ENCODE data around the gene ADAMTS12. TPM values are rescaled to one million over a fixed set of nuclear protein-coding genes. Genes with fewer than 3 reads are reported as not detected.

ADAMTS12 gene
- total RNA-seq, 2 experiments from 2014 or later = not detected

GRCh38 chr5:33801292-33801691, 90.5 kb downstream of the ADAMTS12 start:
- ATAC-seq = no peak
- no peak for DNase-seq
- H3K36me3 Mint-ChIP-seq (ENCODE audit: low read depth) = no peaks in the 10 kb centered on the region
- intact Hi-C loops (cut with micrococcal nuclease) = no loop called here
- ChIA-PET CTCF (interaction anchor here (0.5 kb wide), 1 partner anchor 134 kb away, joined by 3 read pairs; no protein-coding TSS in a partner anchor), POLR2A (no interaction called here)
- no peak overlapping the region for H3K4me3 Mint-ChIP-seq
- H3K27me3 Mint-ChIP-seq = peaks cover 2% of the 10 kb centered on the region
- H3K27ac Mint-ChIP-seq = no peak overlapping the region
- no peaks in the 10 kb centered on the region for H3K4me1 Mint-ChIP-seq (ENCODE audit: low read depth)
- TF ChIP-seq CTCF (IDR thresholded peaks at IDR 0.05) = no peak
- no peaks in the 10 kb centered on the region for H3K9me3 Mint-ChIP-seq

- Mint-ChIP-seq H3K27ac (no peak overlapping the region), H3K4me3 (no peak overlapping the region), H3K27me3 (peaks cover 2% of the 10 kb centered on the region), H3K9me3 (no peaks in the 10 kb centered on the region), H3K36me3 (ENCODE audit: low read depth) (no peaks in the 10 kb centered on the region), H3K4me1 (ENCODE audit: low read depth) (no peaks in the 10 kb centered on the region)
- DNase-seq (no peak), ATAC-seq (no peak)
- intact Hi-C loops (cut with micrococcal nuclease) = no loop called here
- POLR2A ChIA-PET = no interaction called here
- no peak for TF ChIP-seq CTCF (IDR thresholded peaks at IDR 0.05)
- CTCF ChIA-PET = interaction anchor here (0.5 kb wide), 1 partner anchor 135 kb away, joined by 3 read pairs; no protein-coding TSS in a partner anchor
Measured at GRCh38 chr5:33800241-33800950, 91.4 kb downstream of the ADAMTS12 start.

DNA sequence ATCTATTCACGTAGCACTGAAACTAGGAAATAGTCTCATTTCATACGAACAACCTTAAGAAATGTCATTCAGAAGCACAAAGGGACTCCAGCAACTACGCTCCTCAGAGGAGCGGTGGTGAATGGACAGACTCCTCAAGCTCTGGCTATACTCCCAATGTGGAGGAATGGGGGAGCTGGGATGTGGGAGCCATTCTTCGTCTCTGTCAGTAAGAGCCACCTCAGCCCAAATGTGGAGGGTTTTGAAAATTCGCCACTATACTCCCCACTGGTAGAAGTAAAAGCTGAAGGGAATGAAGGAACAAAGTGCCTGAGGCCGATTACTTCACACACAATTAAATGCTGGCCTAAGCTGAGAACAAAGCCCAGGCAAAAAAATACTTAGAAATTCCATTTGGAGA, 96.3 kb downstream of the ADAMTS12 start:
- intact Hi-C loops (cut with micrococcal nuclease) = no loop called here
- POLR2A ChIA-PET = no interaction called here
- no peak for DNase-seq
- ATAC-seq = no peak
- H3K27me3 Mint-ChIP-seq = no peaks in the 10 kb centered on the region
- no peaks in the 10 kb centered on the region for H3K9me3 Mint-ChIP-seq
- no peak overlapping the region for H3K27ac Mint-ChIP-seq
- no peak for TF ChIP-seq CTCF (IDR thresholded peaks at IDR 0.05)
- no peak overlapping the region for H3K4me3 Mint-ChIP-seq
- CTCF ChIA-PET = no interaction called here
- no peaks in the 10 kb centered on the region for H3K4me1 Mint-ChIP-seq (ENCODE audit: low read depth)
- H3K36me3 Mint-ChIP-seq (ENCODE audit: low read depth) = no peaks in the 10 kb centered on the region

- Mint-ChIP-seq H3K9me3 (no peaks in the 10 kb centered on the region), H3K27me3 (no peaks in the 10 kb centered on the region), H3K36me3 (ENCODE audit: low read depth) (no peaks in the 10 kb centered on the region), H3K27ac (no peak overlapping the region), H3K4me1 (ENCODE audit: low read depth) (no peaks in the 10 kb centered on the region), H3K4me3 (no peak overlapping the region)
- no peak for ATAC-seq
- intact Hi-C loops (cut with micrococcal nuclease) = no loop called here
- ChIA-PET CTCF (no interaction called here), POLR2A (no interaction called here)
- TF ChIP-seq CTCF (IDR thresholded peaks at IDR 0.05) = no peak
- no peak for DNase-seq
Measured at GRCh38 chr5:33794550-33795181, 97.1 kb downstream of the ADAMTS12 start.

DNA sequence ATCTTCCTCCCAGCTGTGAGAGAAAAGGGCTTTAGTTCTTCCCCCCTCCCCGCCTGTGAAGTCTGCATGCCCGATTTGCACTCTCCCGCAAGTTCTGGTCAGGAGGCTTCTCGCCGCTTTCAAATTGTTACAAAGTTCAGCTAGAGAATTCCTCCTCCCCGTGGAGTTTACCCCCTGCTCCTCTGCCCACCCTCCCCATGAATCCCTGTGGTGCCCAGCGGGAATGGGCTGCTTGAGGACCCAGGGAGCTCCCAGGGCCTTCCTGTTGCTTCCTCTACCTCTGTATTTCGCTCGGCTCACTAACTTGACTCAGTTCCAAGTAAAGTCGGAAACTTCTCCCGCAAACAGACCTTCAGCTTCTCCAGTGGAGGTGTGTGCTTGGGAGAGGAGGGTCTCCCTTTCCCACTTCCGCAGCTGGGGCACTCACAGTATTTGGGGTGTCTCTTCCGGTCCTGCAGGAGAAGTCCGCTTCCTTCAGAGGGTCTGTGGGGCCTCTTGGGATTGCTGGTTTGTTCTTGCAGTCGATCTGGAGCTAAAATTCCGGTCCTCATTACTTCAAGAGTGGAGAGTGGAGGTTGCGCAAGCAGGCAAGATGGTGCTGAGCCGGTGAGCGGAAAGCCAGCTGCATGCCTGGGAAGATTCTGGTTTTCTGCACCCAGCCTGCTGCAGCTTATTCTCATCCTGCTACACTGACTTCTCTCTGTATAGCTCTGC, 97.8 kb downstream of the ADAMTS12 start:
- Mint-ChIP-seq H3K9me3 (no peaks in the 10 kb centered on the region), H3K27ac (no peak overlapping the region), H3K4me3 (no peak overlapping the region), H3K27me3 (no peaks in the 10 kb centered on the region), H3K36me3 (ENCODE audit: low read depth) (no peaks in the 10 kb centered on the region), H3K4me1 (ENCODE audit: low read depth) (no peaks in the 10 kb centered on the region)
- ChIA-PET POLR2A (no interaction called here), CTCF (no interaction called here)
- intact Hi-C loops (cut with micrococcal nuclease) = no loop called here
- DNase-seq (no peak), ATAC-seq (no peak)
- no peak for TF ChIP-seq CTCF (IDR thresholded peaks at IDR 0.05)

All from activated CD8-positive, alpha-beta T cell treated with anti-CD3 and anti-CD28 coated beads for 36 hours (primary cell).